NCI-H82 treated with DMSO at 0.1 percent for 48 hours (cell line): Measurements from ENCODE around the gene DDIT3.

Experiments
- DNase-seq: peaks from one replicate; lab custom pipeline; 2025; ENCODE audit not compliant: unreplicated experiment; lab: John Stamatoyannopoulos, UW

The DDIT3 gene

DNA sequence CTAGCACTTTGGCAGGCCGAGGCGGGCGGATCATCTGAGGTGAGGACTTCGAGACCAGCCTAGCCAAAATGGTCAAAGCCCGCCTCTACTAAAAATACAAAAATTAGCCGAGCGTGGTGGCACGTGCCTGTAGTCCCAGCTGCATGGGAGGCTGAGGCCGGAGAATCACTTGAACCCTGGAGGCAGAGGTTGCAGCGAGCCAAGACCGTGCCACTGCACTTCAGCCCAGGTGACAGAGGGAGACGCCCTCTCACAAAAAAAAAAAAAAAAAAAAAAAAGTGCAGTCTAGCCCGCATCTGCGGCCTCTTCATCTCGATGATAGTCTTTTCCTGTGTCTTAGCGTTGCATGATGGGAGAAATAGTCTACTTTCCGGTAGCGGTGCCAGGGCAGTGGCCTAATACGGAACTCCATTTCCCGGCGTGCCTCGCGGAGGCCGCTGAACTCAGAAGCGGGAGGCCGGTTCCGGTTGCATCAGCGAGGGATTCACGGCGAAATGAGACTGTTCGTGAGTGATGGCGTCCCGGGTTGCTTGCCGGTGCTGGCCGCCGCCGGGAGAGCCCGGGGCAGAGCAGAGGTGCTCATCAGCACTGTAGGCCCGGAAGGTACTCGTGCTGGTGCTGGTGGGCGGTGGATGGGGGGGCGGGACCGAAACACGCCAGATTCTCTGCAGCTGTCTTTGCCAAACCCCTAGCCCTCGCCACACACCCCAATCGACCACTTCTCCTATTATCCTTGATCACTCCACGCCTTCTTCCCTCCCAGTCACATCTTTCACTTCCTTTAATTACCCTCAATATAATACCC lies 32.5 kb downstream of the DDIT3 start, which contains the start of gene MARS1:
Gene MARS1, plus strand, starts transcription at position 472 of the 805 bp plus-strand sequence. Its CDS starts 23 bp downstream, at position 495.
- peak; percentile 92 for DNase-seq

GRCh38 chr12:57487055-57487596 lies 33.2 kb downstream of the DDIT3 start:
- DNase-seq = peak; percentile 23

DNA sequence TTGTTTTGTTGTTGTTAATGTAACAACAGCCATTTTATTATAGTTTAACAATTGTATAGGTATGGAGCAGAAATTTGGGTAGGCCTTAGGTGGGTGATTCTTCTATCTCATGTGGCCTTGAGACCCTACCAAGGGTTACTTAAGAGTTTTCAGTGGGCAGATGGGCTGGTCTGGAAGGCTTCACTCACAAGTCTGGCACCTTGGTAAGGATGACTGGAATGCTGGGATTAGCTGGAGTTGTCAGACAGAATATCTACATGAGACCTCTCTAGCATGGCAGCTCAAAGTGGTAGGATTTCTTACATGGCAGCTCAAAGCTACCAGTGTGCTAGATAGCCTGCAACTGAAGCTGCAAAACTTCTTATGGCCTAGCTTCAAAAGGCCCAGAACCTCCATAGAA lies 34.6 kb downstream of the DDIT3 start:
- DNase-seq = no peak

- DNase-seq = no peak
Measured at GRCh38 chr12:57483466-57483865, 36.8 kb downstream of the DDIT3 start.

DNA sequence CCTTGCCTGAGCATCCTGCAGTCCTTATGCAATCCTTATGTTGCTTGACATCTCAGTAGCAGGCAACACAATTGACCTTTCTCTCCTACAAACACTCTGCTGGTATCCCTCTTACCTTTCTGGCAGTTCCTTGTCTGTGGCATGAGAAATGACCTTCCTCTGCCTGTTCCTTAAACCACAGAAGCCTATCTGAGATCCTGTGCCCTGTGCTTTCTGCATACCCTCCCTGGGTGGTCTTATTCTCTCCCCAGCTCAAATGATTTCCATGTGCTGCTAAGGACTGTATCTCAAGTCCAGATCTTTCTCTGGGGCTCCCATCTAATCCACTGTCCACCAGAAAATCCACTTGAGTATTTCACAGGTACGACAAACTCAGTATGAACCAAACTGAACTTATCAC lies 38.6 kb downstream of the DDIT3 start:
- DNase-seq = no peak

DNA sequence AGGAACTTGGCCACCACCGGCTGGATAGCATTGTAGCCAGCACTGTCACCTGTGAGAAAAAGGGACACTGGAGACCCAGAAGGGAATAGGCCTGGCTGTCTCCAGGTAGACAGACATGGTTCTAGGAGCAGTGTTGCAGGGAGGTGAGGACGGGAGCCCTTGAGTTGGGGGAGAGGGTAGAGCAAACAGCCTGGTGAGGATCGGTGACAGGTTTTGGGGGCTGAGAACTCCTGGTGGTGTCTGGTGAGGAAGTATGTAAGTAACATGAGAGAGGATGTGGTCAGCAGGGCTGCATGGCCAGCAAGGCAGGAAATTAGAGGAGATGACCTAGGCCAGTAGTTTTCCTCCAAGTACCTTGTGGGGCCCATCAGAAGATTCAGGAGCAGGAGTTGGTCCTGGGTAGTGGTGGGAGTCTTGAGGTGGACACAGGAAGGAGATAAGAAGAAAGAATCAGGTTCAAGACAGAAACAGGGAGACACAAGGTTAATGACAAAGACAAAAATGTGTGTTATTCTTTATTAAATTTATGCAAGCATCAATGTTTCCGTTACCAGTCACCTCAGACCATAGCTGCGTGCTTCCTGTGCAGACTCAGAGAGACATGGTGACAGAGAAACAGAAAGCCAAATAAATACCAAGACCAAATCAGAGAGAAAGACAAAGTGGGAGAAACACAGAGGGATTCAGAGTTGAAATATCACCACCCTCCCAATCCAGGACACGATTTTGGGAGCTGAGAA lies 40.8 kb downstream of the DDIT3 start, which contains the start of gene ARHGAP9:
Gene ARHGAP9, minus strand, starts transcription at position 491 of the 740 bp plus-strand sequence. Its CDS starts 460 bp downstream, at position 31.
- no peak for DNase-seq

- DNase-seq = no peak
Measured at GRCh38 chr12:57479043-57479375, 41.3 kb downstream of the DDIT3 start.

DNA sequence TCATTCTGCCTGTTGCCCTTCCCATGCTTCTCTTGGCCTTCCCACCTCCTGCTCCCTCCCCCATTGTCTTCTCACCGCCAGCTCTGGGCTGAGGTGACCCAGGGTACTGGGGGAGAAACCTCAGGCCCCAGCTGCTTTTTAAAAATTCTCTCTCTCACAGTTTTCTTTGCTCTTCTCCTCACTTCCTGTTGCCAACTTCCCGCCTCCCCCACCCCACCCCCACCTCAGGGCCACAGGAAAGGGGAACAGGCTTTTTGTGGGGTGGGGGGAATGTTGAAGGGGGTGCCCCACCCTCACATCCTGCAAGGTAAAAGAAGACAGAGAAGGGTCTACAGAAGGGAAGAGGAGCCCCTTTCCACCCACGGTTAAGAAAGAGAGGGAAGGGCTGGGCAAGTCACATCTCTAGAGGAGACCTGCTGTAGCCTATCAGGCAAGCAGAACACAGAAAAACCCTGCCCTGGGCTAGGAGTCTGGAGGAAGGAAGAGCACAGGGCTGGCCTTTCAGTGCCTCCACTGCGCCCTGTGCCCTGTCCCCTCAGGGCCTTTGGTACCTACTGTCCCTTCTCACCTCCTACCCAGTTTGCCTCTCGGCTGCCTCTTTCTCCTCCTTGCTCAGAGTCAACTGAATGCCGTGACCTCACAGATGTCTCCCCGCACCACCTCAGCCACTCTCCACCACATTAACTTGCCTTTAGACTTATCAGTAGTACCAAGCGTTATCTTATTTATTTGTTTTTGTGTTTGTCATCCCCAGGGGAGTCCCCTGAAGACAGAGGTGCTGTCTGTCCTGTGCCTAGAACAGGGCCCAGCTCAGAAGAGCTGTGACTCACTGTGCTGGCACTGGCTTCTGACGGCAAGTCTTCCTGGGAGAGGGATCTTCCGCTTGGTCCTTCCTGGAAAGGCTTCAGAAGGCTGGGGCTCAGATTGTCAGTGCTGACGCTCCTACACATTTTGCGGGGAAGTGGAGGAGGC lies 42.3 kb downstream of the DDIT3 start:
- no peak for DNase-seq

DNA sequence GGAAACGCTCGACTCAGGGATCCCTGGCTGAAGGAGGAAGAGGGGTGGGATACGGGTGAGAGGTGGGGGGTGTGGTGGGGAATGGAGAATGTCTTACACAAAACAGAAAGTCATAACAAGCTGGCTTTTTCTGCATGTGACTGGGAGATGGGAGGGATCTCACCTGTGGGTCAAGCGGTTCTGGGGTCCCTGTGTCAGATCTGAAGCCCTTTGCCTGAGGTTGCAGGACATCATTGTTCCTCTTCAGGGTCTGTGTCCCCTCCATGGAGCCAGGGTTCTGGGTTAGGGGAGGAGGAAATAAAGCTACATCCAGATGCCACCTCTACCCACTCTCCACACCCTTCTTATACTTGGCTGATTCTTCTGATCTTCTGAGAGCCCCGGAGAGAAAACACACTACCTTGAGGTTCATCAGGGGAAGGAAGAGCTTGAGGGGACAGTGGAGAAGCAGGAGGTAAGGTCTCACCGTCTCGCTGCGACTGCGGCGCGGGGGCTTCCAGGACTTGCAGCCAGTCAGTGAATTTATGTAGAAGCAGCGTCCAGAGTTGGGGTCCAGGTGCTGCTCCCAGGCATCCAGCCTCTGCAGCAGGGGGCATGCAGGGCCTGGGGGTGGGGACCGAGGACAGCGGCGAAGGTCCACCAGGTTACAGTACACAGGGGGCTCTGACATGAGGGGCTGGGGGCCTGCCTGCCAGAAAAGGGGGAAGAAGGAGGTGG lies 43.2 kb downstream of the DDIT3 start:
- DNase-seq = no peak

DNA sequence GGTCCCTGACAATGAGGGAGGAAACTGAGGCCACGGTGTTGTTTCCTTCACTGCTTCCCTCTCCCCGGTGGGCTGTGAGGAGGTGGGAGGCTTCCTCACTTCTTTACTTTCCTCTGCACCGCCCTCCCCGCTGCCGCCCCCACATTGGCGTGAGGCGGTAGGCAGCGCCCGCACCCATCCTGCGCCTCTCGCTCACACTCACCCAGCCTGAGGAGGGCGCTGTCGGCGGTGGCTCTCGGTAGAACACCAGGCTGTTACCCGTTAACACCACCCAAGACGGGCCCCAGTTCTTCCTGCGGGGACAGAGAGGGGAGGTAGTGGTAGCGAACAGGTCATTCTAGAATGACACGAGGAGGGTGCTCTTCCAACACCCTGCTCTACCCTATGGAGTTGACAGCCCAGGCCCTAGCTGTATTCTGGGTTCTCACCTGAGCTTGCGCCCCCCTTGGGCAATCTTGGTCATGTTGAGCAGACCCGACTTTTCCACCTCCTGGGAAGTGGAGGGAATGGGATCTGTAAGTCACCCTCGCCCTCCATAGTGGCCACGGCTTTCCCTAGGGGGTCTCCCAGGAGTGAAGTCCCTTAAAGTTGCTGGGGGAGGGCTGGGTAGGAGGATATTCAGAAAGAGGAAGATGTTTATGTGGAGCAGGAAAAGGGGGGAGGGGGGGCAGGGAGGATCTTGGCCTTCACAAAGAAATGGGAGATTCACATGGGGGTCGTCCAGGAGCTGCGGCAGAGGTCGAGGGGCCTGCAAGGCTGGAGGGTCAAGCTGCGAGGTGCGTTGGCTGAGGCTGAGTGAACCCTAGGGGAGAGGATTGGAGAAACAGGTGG lies 43.9 kb downstream of the DDIT3 start:
- DNase-seq = no peak

DNA sequence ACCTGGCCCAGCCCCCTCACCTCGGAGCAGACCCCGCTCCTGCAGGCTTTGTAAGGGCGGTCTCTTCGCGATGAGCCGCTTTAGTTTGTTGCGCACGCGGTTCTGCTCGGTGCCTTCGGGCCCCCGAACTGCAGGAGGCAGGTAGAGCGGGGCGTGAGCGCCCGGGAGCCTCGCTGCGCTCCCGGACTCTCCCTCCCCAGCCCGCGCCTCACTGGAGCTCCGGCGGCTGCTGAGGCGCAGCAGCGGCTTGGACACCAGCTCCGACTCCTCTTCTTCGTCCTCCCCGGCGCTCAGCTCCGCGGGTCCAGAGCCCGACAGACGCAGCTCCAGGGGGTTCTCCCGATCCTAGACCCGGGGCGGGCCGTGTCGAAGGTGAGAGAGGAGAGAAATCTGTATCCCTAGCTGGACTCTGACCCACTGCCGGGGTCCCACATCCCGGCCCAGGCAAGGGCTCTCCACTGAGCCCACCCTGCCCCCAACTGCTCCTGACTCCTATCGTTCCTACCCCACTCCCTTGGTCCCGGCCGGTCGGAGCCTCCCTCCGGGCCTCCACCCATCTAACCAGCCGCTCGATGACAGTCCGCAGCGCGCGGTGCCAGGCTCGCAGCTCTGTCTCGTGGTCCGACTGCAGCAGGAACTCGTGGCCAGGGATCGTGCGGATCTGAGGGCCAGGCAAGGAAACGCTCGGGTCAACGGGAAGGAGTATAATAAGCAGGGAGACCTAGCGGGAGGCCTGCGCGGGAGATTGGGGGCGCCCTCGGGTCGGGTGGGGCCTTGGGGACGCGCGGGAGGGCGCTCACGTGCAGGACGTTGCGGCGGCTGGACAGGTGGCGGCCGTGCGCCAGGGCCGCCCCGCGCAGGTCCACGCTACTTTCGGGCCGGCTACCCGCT lies 44.8 kb downstream of the DDIT3 start:
- DNase-seq = no peak

GRCh38 chr12:57474862-57475261 lies 45.5 kb downstream of the DDIT3 start:
- no peak for DNase-seq

DNA sequence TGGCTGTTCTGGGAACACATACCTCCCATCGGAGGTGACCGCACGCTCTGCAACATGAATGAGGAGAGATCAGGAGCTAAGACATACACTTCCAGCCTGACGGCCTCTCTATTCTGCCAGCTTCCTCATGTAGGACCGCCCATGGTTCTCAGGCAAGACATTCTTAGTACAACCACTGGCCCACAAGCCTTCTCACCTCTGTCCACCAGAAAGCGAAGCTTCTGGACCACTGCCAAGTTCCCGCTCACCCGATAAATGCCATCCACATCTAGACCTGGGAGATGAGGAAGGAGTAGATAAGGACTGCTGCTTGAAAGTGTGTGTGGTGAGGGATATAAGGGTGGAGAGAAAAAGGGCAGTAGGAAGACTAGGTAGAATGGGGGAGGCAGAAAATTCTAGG lies 45.9 kb downstream of the DDIT3 start:
- no peak for DNase-seq

DNA sequence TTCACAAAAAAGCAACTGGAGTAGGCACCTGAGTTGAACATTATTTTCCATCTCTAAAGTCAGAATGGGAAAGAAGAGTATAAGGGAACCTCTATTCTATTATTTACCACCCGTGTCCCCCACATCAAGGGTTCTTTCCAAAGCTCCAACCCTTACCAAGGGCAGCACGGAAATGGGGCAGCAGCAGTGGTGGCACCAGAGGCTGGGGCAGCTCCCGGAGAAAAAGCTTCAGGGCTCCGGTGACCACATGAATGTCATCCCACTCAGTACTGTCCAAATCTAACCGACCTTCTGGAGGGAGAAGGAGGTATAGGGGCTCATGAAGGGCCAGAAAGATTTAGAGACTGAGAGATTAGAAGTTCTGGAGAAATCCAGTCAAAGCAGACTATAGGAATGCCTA lies 46.4 kb downstream of the DDIT3 start:
- DNase-seq = no peak

DNA sequence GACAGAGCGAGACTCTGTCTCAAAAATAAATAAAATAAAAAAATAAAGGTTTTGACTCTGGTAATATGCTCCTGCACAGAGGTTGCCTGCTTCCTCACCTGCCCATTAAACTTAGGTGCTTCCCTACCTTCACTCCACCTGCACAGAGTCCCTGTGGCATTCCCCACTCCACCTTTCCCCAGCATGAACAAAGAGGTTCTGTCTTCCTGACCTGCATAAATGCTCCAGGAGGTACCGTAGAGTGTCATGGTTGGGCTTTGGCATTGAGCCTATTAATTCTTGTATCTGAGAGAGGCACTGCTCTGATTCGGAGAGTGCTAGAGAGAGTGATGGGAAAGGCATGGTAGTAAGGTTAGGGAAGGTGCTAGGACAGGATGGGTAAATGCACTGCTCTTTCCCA lies 46.9 kb downstream of the DDIT3 start:
- DNase-seq = no peak

DNA sequence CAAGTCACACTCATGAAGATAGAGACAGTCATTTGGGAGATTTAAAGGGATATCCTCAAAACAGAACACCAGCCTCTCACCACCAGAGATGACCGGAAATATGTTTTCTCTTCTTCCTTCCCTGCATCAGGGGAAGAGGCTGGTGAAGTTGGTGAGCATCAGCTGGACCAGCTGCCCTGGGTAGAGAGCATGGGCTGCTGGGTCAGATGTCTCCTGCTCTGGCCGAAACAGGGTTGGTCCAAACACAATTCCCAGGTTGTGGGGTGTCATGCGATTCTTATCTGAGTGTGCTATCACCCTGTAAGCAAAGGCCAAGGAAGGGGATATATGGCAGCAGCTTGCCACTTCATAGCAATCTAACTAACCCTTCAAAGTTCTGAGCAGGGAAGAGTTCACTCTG lies 47.9 kb downstream of the DDIT3 start:
- DNase-seq = no peak

DNA sequence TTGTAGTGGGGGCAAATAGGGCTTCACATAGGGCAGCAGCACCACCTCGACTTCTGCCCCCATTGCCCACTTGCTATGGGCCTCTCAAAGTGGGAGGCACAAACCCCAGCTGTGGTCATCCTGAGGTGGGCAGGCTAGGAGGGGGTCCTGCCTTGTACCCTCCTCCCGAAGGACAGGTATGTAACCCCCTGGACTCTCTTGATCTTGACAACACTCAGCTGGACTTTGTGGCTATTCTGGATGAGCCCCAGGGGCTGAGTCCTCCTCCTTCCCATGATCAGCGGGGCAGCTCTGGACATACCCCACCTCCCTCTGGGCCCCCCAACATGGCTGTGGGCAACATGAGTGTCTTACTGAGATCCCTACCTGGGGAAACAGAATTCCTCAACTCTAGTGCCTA lies 48.7 kb downstream of the DDIT3 start:
- no peak for DNase-seq

GRCh38 chr12:57470970-57471656 lies 49.2 kb downstream of the DDIT3 start:
- no peak for DNase-seq
